Measurements from ENCODE around the gene FLNA.

Gene FLNA

DNA sequence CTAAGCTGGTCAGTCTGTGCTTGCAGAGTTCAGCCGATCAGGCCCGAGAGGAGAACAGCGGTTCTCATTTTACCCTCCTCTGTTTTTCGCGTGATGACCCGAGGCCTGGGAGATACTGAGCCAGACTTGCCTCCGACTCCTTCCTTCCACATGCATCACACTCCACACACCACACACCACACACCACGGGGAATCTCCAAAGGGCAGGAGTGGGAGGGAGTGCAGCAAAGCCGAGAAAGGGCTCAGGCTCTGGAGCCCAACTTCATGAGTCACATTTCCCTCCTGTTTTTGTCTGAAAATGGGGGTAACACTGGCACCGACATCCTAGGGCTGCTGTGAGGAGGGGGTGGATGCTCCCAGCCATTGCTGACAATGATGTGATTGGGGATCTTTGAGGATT lies 39.9 kb downstream of the FLNA start:
- no peak for DNase-seq (ENCODE audit: low read depth in 2 of 2)

DNA sequence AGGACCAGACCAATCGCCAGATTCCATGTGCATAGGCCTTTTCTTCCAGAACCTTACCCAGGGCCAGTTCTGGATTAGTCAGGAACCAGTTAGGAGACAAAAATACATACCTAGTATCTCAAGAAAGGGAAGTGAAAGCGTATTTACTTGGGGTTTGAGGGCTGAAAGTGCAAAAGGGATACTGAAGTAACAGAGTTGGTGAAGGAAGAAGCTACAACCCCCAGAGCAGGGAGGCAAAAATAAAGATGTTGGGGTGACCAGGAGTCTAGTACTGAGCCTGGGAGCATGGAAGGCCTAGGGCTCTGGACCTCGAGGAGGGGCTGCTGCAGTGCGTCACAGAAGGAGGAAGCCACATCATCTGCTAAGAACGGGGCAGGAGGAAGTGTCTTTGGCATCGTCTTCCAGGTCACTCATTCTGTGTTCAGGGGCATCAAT lies 40.6 kb downstream of the FLNA start:
- no peak for DNase-seq (ENCODE audit: low read depth in 2 of 2)

- DNase-seq (ENCODE audit: low read depth in 2 of 2): no peak
Observed at GRCh38 chrX:154333116-154333515, 41.3 kb downstream of the FLNA start.

DNA sequence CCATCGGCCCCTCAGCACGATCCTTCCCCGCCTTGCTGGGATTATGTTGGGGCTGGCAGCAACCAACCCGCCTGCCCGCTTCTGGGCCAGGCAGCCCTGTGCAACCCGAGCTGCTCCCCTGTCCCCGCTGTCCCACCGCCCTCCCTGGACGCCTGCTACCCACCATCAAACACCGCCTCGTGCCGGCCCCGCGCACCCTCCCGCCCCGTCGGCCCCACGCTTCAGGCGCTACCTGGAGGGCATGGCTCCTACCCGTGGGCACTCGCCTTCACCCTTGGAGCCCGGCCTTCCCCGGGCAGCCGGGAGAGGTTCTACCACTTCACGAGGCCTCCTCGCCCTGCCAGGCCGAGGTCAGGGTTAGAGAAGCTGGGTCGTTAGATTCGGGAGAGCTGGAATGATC lies 41.9 kb downstream of the FLNA start:
- DNase-seq (ENCODE audit: low read depth in 2 of 2): no peak

DNA sequence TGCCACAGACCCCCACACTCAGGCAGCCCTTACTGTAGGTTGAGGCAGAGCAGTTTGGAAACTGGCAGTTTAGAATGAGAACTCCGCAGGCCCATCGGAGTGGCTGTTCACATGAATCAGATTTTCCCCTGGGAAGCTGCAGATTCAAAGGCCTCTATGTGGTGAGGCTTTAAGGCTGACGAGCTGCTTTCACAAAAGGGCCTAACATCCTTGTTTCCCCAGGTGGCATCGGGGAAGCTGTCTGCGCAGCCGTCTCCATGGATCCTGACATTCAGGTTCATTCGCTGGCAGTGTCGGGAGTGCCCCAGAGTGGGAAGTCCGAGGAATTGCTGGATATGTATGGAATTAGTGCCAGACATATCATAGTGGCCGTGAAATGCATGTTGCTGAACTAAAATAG lies 45.1 kb downstream of the FLNA start:
- no peak for DNase-seq (ENCODE audit: low read depth in 2 of 2)

DNA sequence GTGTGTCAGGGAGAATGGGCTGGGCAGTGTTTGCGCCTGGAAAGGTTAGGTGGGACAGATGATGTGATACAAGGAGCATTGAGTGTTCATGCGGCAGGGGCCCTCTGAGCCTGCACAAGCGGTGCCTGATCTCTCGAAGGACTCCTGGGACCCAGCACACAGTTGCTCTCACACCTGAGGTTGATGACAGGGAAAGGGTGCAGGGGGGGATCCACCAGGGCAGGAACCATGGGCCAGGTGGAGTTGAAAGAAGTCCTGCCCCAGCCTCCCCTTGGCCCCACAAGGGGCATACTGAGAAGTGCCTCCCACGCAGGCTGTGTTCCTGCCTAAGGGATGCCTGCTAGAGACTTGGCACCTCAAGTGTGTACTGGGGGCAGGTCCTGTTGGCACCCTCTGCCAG lies 45.8 kb downstream of the FLNA start:
- DNase-seq (ENCODE audit: low read depth in 2 of 2): no peak

- no peak for DNase-seq (ENCODE audit: low read depth in 2 of 2)
Observed at GRCh38 chrX:154327038-154327820, 47.2 kb downstream of the FLNA start.

DNA sequence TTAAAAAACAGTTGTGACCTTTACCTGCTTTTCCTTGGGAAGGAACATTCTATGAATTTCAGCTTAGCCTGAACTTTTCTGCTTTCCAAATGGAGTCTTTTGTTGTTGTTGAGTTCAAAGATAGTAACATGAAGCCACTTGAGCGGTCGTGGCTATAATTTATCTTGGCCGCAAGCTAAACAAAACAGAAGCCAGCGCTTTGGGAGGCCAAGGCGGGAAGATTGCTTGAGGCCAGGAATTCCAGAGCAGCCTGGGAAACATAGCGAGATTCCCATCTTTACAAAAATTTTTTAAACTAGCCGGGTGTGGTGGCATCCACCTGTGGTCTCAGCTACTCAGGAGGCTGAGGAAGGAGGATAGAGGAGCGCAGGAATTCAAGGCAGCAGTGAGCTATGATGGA lies 48.9 kb downstream of the FLNA start:
- no peak for DNase-seq (ENCODE audit: low read depth in 2 of 2)

DNA sequence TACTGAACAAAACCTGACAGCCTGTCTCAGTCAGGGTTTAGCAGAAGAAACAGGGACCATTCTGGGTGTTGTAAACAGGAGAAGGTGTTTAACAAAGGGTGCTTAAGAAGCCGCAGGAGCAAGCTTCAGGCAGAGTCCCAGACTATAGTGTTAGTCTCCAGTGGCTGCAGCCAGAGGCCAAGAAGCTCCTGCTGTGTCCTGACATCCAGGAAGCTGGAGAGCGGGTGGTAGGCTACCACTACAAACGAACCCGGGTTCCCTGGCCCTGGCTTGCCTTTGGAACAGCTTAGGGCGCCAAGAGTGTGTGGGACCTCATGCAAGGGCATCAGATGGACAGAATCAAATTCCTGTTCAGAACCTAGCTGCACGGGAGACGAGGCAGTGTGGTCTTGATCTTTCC lies 50.9 kb downstream of the FLNA start:
- DNase-seq (ENCODE audit: low read depth in 2 of 2): no peak

DNA sequence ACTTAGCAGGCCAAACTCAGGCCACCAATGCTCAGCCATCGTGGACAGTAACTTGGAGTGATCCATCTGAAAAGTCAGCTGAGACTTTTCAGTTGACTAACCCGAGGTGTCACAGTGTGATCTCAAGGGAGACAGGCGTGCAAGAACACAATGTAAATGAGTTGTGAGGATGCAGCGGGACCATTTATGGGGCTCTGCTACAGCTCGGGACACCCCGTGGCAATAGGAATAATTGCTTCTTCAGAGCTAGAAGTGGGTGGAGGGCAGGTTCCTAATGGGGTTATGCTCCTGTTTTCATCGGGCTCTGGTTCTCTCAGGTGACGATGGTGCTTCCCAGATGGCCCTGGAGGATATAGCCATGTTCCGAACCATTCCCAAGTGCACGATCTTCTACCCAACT lies 51.5 kb downstream of the FLNA start:
- no peak for DNase-seq (ENCODE audit: low read depth in 2 of 2)

DNA sequence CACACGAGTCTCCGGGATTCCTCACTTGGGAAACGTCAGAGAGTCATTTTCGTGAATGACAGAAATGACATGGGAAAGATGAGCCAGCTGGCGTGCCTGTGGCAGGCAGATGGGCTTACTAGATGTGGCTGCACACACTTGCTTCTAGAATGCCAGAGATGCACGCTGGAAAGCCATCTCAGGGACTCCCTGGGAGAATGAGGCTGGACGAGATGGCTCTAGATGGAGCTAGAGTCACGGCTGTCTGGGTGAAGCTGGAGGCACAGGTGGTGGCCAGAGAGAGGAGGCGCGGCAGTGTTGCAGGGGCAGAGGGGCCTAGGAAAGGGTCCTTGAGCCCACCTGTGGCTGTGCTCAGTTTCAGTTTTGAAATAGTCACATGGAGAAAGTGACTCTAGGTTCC lies 52.8 kb downstream of the FLNA start:
- DNase-seq (ENCODE audit: low read depth in 2 of 2): no peak

DNA sequence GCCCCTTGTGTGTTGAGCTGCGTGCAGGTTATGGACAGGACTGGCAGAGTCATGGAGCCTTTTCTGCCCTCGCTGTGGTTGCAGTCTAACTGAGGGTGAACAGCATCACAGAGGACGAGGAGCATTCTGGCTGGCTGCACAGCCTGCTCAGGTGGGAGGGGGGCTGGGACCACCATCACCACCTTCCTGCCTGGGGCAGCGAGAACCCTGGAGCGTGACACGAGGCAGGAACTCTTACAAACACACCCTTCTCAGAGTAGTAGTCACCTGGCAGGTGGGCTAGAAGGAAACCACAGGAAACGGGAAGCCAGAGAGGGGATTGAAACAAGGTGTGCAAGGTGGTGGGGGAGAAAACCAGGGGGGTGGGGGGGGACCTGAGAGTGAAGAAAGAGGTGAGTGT lies 53.3 kb downstream of the FLNA start:
- DNase-seq (ENCODE audit: low read depth in 2 of 2): no peak

- no peak for DNase-seq (ENCODE audit: low read depth in 2 of 2)
Observed at GRCh38 chrX:154320406-154320805, 54.0 kb downstream of the FLNA start.

DNA sequence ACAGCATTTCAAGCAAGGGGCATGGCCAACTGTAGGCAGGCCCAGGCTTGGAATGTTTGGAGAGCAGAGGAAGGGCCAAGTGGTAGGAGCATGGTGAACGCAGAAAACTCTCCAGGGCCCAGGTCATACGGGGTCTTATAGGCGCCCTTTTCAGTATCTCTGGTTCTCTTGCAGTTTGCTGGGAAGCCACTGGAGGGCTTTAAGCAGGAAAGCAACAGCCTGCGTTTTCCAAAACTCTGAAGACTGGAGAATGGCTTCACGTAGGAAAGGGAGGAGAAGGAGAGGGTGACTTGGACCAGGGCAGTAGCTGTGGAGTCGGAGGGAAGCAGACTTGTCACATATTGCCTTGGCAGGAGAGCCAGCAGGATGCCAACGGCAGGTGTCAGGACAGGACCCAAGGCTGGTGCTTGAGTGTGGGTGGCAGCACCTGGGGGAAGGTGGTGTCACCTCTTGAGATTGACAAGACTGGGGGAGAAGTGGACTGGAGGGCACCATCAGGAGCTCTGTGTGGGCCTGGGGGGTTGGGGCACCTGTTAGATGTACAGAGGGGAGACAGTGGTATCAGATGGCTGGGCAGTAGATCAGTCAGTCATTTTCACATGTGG lies 56.9 kb downstream of the FLNA start:
- no peak for DNase-seq (ENCODE audit: low read depth in 2 of 2)

DNA sequence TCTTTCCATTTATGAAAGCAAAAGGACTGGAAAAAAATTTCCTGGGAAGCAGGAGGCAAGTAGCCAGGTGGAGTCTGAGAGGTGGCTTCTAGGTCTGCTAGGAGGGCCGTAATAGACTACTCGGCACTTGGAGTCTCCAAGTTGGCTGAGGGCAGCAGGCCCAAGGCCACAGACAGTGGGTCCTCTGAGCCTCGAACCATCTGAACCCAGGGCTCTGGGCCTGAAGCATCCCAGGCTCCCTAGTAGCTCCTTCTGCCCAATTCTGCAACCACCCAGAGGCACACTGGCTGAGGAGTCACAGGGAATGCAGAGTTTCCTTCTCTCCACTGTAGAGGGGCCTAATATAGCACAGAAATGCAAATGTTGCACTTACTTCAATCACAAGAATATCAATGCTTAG lies 59.0 kb downstream of the FLNA start:
- no peak for DNase-seq (ENCODE audit: low read depth in 2 of 2)

DNA sequence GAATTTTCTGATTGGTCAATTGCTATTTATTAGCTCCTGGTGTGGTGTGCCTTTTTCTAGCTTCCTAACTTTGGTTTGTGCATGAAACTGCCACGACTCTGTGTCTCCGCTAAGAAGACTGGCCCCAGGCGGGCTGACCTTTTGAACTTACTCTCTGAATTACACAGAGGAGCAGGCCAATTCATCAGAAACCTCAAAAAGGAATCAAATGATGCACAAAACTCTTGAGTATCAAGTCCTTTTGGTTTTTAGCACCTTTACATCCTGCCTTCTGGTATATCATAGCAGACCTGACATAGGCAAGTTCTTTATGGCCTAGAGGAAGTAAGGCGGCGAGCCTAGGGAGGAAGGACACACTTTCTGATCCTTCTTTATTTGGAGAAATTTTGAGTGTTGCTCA lies 61.3 kb downstream of the FLNA start:
- no peak for DNase-seq (ENCODE audit: low read depth in 2 of 2)

DNA sequence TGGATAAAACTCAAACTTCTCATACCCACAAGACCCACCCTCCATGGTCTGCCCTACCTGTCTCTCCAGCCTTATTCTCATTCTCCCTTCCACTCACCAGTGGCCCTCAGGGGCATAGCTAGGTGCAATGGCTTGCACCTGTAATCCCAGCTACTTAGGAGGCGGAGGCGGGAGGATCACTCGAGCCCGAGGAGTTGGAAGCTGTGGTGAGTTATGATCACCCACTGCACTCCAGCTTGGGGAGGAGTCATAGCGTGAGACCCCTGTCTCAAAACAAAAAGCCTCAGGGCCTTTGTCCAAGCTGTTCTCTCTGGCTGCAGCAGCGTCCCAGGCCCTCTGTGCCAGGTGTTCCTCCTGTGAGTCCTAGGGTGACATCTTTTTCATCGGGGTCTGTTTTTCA lies 62.3 kb downstream of the FLNA start:
- DNase-seq (ENCODE audit: low read depth in 2 of 2): no peak

DNA sequence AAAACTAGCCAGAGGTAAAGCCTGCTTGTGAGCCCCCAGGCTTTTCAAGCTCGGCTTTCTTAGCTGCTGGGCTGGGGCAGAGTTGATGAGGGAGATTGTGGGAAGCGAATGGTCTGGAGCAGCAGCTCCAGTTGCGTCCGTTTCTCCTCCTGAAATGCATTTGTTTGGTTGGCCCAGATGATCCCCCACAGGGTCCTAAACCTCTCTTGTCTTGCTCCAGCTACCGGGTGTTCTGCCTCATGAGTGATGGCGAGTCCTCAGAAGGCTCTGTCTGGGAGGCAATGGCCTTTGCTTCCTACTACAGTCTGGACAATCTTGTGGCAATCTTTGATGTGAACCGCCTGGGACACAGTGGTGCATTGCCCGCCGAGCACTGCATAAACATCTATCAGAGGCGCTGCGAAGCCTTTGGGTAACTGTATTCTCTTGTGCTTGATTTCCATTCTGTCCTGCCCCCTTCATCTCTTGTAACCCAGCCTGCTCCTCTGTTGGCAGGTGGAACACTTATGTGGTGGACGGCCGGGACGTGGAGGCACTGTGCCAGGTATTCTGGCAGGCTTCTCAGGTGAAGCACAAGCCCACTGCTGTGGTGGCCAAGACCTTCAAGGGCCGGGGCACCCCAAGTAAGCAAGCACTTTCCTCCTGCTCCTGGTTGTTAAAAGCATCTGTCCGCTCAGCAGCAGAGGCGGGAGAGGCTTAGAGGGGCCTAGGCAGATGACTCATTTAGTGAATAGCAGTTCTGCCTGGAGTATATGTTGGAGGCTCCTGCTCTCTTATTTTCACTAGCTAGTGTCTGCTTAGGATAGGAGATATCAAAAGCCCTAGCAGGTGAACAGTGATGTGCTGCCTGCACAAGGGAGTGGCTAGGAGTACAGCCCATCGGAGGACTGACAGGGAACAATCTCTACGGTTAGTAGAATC lies 63.6 kb downstream of the FLNA start:
- DNase-seq (ENCODE audit: low read depth in 2 of 2): no peak

GRCh38 chrX:154309041-154309775 lies 65.2 kb downstream of the FLNA start:
- DNase-seq (ENCODE audit: low read depth in 2 of 2): no peak

DNA sequence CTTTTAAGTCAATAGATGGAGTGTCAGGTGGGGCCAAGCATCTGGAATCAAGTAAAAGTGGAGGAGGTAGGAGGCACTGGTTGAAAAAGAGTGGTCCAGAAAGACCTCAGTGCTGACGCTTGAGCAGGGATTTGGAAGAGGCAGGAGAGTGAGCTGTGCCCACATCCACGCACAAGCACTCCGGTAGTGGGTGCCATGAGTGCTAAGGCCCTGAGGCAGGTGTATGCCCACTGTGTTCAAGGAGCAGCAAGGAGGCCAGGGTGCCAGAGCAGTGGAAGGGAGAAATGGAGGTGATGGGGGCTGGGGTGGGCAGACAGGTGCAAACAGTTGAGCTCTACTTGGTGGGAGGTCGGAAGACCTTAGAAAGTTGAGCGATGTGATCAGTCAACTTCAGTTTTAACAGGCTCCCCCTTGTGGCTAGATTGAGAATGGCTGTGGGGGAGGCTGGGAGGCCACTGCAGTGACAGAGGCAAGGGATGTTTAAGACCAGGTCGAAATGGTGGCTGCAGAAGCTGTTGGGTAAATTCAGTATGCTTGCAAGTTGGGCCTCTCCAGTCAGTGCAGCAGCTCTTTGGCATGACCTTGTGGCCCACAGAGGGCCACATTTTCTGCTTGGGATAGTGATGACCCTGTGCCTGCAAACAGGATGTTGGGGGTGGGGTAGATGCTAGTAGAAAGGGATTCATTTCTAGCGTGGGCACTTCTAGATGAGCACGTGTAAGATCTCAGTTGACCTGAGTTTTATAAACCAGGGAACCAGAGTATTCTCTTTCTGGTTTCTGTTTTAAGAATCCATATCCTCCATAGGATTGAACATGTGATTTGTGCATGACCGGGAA lies 66.1 kb downstream of the FLNA start:
- peak; percentile 56 to 66 for DNase-seq (ENCODE audit: low read depth in 2 of 2)

DNA sequence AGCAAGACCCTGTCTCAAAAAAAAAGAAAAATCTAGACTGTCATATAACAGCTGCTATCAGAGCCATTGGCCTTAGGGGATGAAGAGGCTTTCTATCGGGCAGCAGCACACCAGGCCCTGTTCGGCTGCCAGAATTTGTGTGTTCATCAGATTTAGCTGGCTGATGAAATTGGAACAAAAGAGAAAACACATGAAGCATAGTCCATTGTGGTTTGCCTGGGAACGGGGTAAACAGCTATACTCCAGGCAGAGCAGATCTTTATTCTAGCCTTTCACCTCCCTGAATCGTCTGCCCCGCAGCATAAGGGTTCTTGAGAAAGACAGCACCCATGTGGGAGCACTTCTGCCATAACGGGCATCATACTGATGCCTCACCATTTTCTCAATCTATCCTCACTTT lies 67.2 kb downstream of the FLNA start:
- no peak for DNase-seq (ENCODE audit: low read depth in 2 of 2)

Measured in stimulated activated CD8-positive, alpha-beta memory T cell treated with anti-CD3 and anti-CD28 coated beads, Interleukin-7, amount 100 ng/mL, for 1 hour (primary cell).